Large intestine (tissue), 3 donors: ENCODE measurements around the gene HYI. TPM values are rescaled to one million over a fixed set of nuclear protein-coding genes. Genes with fewer than 3 reads are reported as not detected.
"Not testable (repeated sequence)": the region's sequence is repeated elsewhere in the genome, so short reads cannot be mapped to it uniquely, and the experiment has no call there.

Experiments
- DNase-seq, 2 donors: peaks; one replicate each; pipeline versions ENCODE4 v3.0.0 to v3.0.0-alpha.2; 2013
- H3K27ac ChIP-seq: one replicate; pipeline ENCODE4 v1.5.1; 2013; ENCODE audit warnings: low read length
- H3K27me3 ChIP-seq: 2 replicates; pipeline ENCODE4 v1.6.1; 2013; ENCODE audit warnings: low read length; ENCODE audit not compliant: control insufficient read depth, insufficient read depth
- H3K36me3 ChIP-seq: 2 replicates; pipeline ENCODE4 v1.6.1; 2013; ENCODE audit warnings: low read length; ENCODE audit not compliant: control insufficient read depth, insufficient read depth
- H3K4me1 ChIP-seq: one replicate; pipeline ENCODE4 v1.6.1; 2013; ENCODE audit warnings: low read length; ENCODE audit not compliant: control insufficient read depth, insufficient read depth
- H3K4me3 ChIP-seq: one replicate; pipeline ENCODE4 v1.5.1; 2013; ENCODE audit warnings: low read length
- H3K9me3 ChIP-seq: one replicate; pipeline ENCODE4 v1.6.1; 2013; ENCODE audit warnings: mild to moderate bottlenecking, low read depth, low read length, moderate library complexity; ENCODE audit not compliant: control insufficient read depth
- WGBS: methylation state at CpG from one replicate; pipeline ENCODE4 v1.1.5; 2013; ENCODE audit warnings: low lambda C conversion rate; ENCODE audit not compliant: insufficient coverage; 5-methylcytosine and 5-hydroxymethylcytosine counted together
- polyA plus RNA-seq: library from polyadenylated mRNA; unstranded; fragments of 120-200 nt; gene quantifications from one replicate; pipeline ENCODE4 v1.2.1, GENCODE V29; 2013

The HYI gene
- polyA plus RNA-seq, 1 donor = 68.1 TPM

- H3K4me3 ChIP-seq = no peak overlapping the region
- DNase-seq = no peak
- peak overlapping the region; percentile 50 for H3K27ac ChIP-seq
- H3K36me3 ChIP-seq = no peaks in the 10 kb centered on the region
- H3K27me3 ChIP-seq = no peaks in the 10 kb centered on the region
- no CpG with 5 or more reads among the region's 2 CpGs for WGBS
- H3K9me3 ChIP-seq = no peaks in the 10 kb centered on the region
- H3K4me1 ChIP-seq = peaks cover 31% of the 10 kb centered on the region
Observed at GRCh38 chr1:43466403-43466802, 12.7 kb upstream of the HYI start.

DNA sequence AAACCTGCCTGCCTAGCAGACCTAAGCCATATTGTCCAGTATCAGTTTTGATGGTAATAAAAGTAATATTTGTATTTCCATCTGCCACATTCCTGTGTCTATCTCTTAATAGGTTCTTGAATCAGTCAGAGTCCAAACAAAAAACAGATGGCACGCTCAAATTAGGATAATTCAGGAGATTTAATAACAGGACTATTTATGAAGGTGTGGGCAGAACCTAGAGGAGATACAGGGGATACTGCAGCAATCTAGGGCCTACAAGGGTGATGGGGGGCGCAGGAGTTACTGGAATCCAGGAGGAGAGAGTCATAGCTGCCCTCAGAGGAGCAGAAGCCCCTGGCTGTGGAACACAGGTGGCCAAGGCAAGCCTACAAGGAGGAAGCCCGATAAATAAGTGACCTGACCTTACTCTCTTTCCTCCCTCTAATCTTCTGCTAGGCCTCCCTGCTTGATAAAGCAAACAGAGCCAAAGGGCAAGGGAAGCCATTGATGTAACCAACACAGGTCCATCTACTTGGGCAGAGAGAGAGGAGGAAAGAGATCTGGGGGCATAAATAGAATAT lies 11.9 kb upstream of the HYI start:
- Histone ChIP-seq H3K4me1 (peaks cover 31% of the 10 kb centered on the region), H3K9me3 (no peaks in the 10 kb centered on the region), H3K27ac (peak overlapping the region; percentile 50), H3K4me3 (no peak overlapping the region), H3K27me3 (no peaks in the 10 kb centered on the region), H3K36me3 (no peaks in the 10 kb centered on the region)
- DNase-seq = peak in 1 of 2 donors; percentile 73
- WGBS = no CpG with 5 or more reads among the region's 3 CpGs

- H3K4me1 ChIP-seq = peaks cover 31% of the 10 kb centered on the region
- H3K4me3 ChIP-seq = no peak overlapping the region
- H3K27ac ChIP-seq = peak overlapping the region; percentile 50
- 80% methylated on average over 1 of the region's 13 CpGs for WGBS
- no peaks in the 10 kb centered on the region for H3K27me3 ChIP-seq
- H3K9me3 ChIP-seq = no peaks in the 10 kb centered on the region
- no peaks in the 10 kb centered on the region for H3K36me3 ChIP-seq
- DNase-seq = peak in 1 of 2 donors; percentile 55
Observed at GRCh38 chr1:43464681-43465504, 11.2 kb upstream of the HYI start.

DNA sequence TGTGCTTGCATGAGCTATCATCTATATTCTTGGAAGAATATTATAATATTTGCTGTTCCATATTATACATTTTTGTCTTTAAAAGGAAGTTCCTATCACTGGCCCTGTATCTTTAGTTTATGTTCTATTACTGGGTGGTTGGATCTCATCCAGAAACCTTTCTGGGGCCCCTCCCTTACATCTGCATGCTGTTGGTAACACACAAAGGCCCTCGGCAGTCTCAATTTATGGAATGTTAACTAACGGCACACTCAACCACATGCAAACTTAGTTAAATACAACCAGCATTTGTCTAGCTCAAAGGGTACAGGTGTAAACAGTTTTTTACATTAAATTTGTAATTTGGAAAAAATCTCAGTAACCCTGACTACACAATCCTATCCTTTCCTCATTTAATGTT lies 9.7 kb upstream of the HYI start:
- no peaks in the 10 kb centered on the region for H3K9me3 ChIP-seq
- WGBS = no CpG with 5 or more reads among the region's 2 CpGs

GRCh38 chr1:43460988-43461693 lies 7.4 kb upstream of the HYI start:
- Histone ChIP-seq H3K9me3 (no peaks in the 10 kb centered on the region), H3K27ac (no peak overlapping the region), H3K4me3 (no peak overlapping the region), H3K36me3 (no peaks in the 10 kb centered on the region), H3K27me3 (no peaks in the 10 kb centered on the region), H3K4me1 (peaks cover 25% of the 10 kb centered on the region)
- no peak for DNase-seq
- no CpG with 5 or more reads among the region's 5 CpGs for WGBS

More for the DNA sequence above, 9.7 kb upstream of the HYI start:
- Histone ChIP-seq H3K36me3 (no peaks in the 10 kb centered on the region), H3K4me3 (no peak overlapping the region), H3K27me3 (no peaks in the 10 kb centered on the region), H3K4me1 (peaks cover 31% of the 10 kb centered on the region), H3K27ac (no peak overlapping the region)
- no peak for DNase-seq

DNA sequence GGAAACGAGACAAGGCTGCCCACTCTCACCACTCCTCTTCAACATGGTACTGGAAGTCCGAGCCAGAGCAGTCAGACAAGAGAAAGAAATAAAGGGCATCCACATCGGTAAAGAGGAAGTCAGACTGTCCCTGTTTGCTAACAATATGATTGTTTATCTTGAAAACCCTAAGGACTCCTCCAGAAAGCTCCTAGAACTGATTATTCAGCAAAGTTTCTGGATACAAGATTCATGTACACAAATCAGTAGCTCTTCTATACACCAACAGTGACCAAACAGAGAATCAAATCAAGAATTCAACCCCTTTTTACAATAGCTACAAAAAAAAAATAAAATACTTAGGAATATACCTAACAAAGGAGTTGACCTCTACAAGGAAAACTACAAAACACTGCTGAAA lies 4.6 kb upstream of the HYI start:
- not testable (repeated sequence) for H3K36me3 ChIP-seq, DNase-seq, H3K27me3 ChIP-seq, H3K4me3 ChIP-seq, H3K27ac ChIP-seq, H3K9me3 ChIP-seq
- 92% methylated on average over 2 of the region's 3 CpGs for WGBS
- peaks cover 14% of the 10 kb centered on the region for H3K4me1 ChIP-seq

DNA sequence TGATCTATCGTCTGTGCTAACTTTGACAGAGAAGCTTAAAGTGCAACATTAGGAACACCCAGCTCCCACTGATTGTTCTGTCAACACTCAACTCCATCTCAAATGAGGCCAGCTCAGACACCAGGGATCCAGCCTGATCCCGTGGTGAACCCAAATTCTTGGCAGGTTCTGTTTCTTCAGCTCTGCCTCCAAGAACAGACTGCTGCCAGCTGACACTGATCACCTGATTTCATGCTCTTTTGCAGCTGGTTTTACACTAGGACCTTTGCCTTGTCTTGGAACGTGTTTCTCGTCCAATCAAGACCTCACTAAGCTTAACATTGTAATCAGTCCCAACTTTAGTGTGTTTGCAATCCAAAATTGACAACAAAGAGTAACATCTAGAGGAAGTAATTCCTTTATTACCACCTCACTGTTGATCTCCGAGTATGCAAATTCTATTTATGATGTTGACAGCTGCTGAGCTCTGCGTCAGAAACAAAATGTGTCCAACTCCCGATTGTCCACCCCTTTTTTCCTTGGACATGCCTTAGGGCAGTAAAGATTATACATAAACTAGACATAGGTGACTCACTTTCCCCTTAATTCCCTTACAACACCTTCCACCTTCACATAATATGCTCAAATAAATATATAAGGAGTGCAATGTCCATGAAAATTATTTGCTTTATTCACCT lies 1.6 kb upstream of the HYI start:
- Histone ChIP-seq H3K4me1 (peaks cover 16% of the 10 kb centered on the region), H3K36me3 (peaks cover 22% of the 10 kb centered on the region), H3K4me3 (no peak overlapping the region), H3K27me3 (no peaks in the 10 kb centered on the region), H3K27ac (peak overlapping the region; percentile 80), H3K9me3 (no peaks in the 10 kb centered on the region)
- peak; percentile 68 to 80 for DNase-seq
- WGBS = 38% methylated on average over 4 of the region's 7 CpGs

- peak overlapping the region; percentile 53 for H3K4me3 ChIP-seq
- WGBS = 0% methylated on average over 2 of the region's 19 CpGs
- DNase-seq = peak; percentile 62 to 84
Observed at GRCh38 chr1:43454270-43455011, 710 bp upstream of the HYI start.

DNA sequence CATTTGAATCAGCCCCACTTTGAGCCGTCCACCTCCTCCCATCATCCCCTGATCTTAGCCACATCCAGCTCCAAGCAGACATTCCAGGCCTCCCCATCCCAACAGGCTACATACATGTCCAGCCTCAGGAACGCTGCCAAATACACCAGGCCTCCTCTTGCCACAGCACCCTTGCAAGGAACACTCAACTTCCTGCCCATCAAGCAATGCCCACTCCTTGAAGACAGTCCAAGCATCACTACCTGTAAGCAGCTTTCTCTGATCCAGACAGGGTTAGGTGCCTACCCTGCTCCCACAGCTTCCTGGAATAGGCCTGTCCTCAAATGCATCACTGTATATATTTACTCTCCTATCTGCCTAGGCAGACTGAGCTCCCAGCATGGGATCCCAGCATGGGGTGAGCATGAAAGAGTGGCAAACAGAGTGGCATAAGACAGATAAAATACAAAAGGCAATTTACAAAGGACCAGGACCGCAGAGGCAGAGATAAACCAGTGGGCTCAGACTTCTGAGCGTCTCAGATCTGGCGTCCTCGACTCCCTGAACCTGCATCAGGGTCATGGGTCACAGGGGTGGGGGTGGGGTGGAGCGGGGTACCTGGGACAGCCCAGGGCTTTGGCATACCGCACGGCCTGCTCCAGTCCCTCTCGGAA lies 816 bp downstream of the HYI start:
- no CpG with 5 or more reads among the region's 10 CpGs for WGBS
- H3K4me1 ChIP-seq = peaks cover 20% of the 10 kb centered on the region
- H3K27me3 ChIP-seq = no peaks in the 10 kb centered on the region
- H3K4me3 ChIP-seq = peak overlapping the region; percentile 53
- peaks cover 46% of the 10 kb centered on the region for H3K36me3 ChIP-seq
- peak overlapping the region; percentile 64 for H3K27ac ChIP-seq
- peak in 1 of 2 donors; percentile 45 for DNase-seq
- no peaks in the 10 kb centered on the region for H3K9me3 ChIP-seq

More at GRCh38 chr1:43454270-43455011, 710 bp upstream of the HYI start:
- no peaks in the 10 kb centered on the region for H3K9me3 ChIP-seq
- H3K4me1 ChIP-seq = peaks cover 16% of the 10 kb centered on the region
- peak overlapping the region; percentile 80 for H3K27ac ChIP-seq
- H3K27me3 ChIP-seq = no peaks in the 10 kb centered on the region
- peaks cover 31% of the 10 kb centered on the region for H3K36me3 ChIP-seq
